A549 treated with CpdA at 1 μM for 4 hours (cell line): ENCODE data around the gene PRAME. TPM values are rescaled to one million over a fixed set of nuclear protein-coding genes. Genes with fewer than 3 reads are reported as not detected.

Source experiments
- total RNA-seq: library from RNA; stranded (reverse); fragments of 200-300 nt; extraction: Qiagen RNA extraction; gene quantifications from 5 replicates; pipeline ENCODE4 v1.2.3, GENCODE V29; 2022; ENCODE audit warnings: low read depth

PRAME gene, protein sequence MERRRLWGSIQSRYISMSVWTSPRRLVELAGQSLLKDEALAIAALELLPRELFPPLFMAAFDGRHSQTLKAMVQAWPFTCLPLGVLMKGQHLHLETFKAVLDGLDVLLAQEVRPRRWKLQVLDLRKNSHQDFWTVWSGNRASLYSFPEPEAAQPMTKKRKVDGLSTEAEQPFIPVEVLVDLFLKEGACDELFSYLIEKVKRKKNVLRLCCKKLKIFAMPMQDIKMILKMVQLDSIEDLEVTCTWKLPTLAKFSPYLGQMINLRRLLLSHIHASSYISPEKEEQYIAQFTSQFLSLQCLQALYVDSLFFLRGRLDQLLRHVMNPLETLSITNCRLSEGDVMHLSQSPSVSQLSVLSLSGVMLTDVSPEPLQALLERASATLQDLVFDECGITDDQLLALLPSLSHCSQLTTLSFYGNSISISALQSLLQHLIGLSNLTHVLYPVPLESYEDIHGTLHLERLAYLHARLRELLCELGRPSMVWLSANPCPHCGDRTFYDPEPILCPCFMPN
- total RNA-seq: 97.3 to 113 TPM (median 108 TPM) in 5 replicates

DNA sequence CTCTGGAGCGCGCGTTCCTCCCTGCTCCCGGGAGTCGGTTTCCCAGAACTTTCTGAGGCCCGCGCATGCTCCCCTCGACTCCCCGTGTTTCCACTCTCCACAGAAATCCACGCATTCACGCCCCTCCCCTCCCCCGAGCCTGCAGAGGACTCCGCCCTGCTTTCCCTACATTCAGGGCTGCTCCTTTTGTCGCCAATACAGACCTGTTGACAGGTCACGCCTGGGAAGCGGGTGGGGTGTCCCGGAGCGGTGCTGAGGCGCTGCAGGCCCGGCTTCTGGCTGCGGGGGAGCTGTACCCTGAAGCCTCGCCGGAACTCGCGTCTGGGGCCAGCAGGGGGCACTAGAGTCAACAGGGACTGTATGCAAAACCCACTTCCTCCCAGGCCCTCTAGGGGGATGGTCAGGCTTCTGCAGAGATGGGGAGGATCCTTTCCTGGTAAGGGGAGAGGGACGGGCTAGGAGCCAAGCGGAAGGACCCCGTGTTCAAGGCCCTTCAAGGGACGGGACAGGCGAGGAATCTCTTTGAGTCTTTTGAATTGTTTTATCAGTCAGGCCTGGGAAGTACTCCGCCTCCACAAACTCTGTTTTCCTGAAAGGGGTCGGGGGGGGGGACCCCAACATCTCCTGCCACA lies at the start of gene PRAME:
TSS of gene PRAME (minus strand) at position 294 of the 632 bp plus-strand sequence. CDS start 2,433 bp downstream, outside the sequence.

DNA sequence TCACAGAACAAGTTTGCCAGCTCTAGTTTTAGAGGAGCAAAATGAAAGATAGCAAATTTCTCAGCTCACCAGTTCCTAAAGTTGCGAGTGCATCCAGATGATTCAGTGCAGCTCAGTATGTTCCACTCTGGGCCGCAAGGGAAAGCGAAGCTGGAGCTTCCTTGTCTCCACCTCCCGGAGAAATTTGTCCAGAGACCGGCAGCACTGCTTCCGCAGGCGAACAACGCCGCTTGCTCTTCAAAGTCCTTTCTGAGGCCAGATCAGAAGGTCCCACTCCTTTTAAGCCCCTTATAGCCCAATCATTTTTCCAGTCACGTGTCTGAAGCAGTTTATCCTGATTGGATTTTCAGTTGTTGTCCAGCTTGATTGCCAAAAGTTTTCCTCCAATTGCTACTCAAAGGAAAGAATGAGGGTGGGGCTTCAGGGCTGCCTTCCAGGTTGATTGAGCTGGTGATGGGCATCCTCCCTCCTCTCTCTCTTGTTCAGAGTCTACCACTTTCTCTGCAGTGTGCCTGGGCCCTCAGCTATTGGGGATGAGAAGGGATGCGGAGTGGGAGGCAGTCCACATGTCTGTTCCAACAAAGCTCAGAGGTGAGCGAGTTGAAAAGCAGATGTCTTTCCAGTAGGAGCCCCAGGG lies 38.9 kb downstream of the PRAME start, which contains the start of gene ZNF280A:
TSS of gene ZNF280A (minus strand) at position 251 of the 637 bp plus-strand sequence. CDS start 4,640 bp downstream, outside the sequence.

DNA sequence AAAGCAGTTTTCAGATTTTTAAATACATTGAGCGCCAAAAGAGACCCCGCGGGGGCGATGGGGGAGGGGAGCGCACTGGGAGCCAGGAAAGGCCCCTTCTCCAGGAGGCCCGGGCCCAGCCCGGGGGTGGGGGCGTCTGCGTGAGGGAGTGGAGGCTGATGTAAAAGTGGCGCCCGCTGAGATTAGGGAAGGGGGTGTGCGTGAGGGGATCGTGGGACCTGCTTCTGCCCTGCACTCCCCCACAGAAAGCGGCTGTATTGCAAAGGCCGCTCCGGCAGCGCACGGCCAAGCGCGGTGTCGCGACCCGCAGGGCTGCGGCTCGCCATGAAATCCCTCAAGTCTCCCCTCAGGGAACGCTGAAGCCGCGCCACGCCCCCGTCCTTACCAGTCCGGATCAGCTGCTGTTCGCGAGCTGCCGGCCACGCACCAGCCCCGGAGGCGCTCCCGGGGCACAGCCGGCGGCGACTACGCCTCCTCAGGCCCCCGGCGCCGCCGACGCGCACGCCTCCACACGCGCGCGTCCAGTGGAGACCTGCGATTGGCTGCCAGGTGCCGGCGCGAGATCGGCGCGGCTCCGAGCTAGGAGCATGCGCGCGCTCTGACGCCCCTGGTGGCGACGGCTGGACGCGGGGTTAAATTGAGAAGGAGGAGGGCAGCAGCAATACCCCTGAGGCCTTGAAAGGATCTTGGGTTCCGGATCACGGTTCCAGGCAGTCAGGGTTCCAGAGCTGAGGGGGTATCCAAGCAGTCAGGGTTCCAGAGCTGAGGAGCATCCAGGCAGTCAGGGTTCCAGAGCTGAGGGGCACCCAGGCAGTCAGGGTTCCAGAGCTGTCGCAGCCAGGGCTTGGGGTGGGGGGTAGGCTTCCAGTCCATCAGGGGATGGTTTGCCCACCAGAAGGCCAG lies 50.5 kb downstream of the PRAME start, which contains the start of gene ZNF280B:
TSS of gene ZNF280B (minus strand) at position 469 of the 903 bp plus-strand sequence. CDS start 19,344 bp downstream, outside the sequence.

Other genes starting within 250 kb of the PRAME start
- 1.4 to 1.8 TPM (median 1.5 TPM) in 5 replicates for gene ZNF280B, start 50.5 kb downstream of the PRAME start, total RNA-seq
- 2.6 to 3.3 TPM (median 2.8 TPM) in 5 replicates for gene ZNF280A, start 39.0 kb downstream of the PRAME start, total RNA-seq
- gene GGTLC2, start 85.3 kb upstream of the PRAME start, total RNA-seq: not detected in 5 replicates